Right lobe of liver (tissue), 4 donors: ENCODE results near the gene GLIS2.

Source experiments
- CTCF ChIP-seq, 4 donors: fragments of 200-600 bp in 3 of 4; fragments of 450-650 bp in 1 of 4; IDR thresholded peaks; one replicate each; pipeline versions ENCODE4 v1.5.1 to v1.8.0; 2016 to 2022; ENCODE audit warnings: antibody characterized with exemption in 4 of 4, mild to moderate bottlenecking in 2 of 4
- POLR2A ChIP-seq: fragments of 450-650 bp; IDR thresholded peaks from one replicate; pipeline ENCODE4 v1.6.1; 2017; ENCODE audit warnings: antibody characterized with exemption, mild to moderate bottlenecking
- donor health status: DM: no; HTN: no; CAD: no.
- donor health status: DM: no; HTN: no; CAD: no.
- donor health status: DM: no; HTN: yes; CAD: no.

DNA sequence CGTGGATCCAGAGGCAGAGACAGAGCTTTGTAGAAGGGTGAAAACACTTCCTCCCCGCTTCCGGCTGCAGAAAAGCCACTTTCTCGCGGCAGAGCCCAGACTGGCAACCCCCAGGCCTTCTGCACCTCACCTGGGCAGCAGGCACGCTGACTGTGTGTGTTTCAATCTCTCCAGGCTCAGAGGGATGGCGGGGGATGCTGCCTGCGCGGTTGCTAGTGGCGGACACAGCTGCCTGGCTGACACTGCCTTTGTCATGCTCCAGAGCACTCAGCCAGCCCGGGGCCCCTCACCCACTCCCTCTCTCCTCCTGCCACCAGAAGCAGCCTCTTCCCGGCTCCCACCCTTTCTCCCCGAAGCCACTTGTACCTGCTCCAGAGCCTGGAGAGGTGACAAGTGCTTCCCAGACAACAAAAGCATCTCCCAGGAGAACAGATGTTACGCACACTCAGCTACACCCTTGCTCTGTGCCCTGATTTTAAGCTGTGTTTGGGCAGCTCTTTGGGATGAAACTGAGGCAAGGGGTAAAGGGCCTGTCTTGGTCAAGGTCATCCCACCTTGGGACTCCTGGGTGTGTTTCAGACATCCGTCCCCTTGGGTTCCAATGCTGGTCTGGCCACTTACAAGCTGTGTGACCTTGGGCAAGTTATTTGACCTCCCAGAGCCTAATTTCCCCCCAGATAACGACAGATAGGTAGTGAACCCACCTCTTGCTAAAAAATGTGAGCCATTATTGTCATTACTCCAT is 9.2 kb upstream of the GLIS2 start:
- TF ChIP-seq CTCF (IDR thresholded peaks at IDR 0.05) (no peak), POLR2A (no peak)
